HCT116 (cell line): ENCODE data around the gene ZNF592. TPM values are rescaled to one million over a fixed set of nuclear protein-coding genes. Genes with fewer than 3 reads are reported as not detected.
"Not testable (repeated sequence)": the region's sequence is repeated elsewhere in the genome, so short reads cannot be mapped to it uniquely, and the experiment has no call there.

Experiments
- ATAC-seq: fragments of 200-7000 bp; cut with Tn5 transposase; 2 replicates; pipeline ENCODE4 v1.9.1; 2020; ENCODE audit warnings: mild to moderate bottlenecking, moderate library complexity
- BruUV-seq: library from RNA; stranded (reverse); fragments of 400-500 nt; replicated peaks from 2 replicates; lab custom pipeline; 2021; lab: Mats Ljungman, UMichigan
- CTCF ChIA-PET: fragments of 300-600 bp; sonication (Branson Sonifier 250); formaldehyde crosslinking; loops from one replicate; lab custom pipeline; 2021; ENCODE audit warnings: antibody characterized with exemption; lab: Charles Lee
- POLR2A ChIA-PET: fragments of 300-600, 350-600 bp; sonication (Branson Sonifier 250); formaldehyde crosslinking; loops from one replicate; lab custom pipeline; 2021; ENCODE audit warnings: antibody characterized with exemption; lab: Charles Lee
- RAD21 ChIA-PET, 2 experiments: fragments of 300-600 bp; sonication (Branson Sonifier 250); formaldehyde crosslinking; loops; one replicate each; lab custom pipeline; 2023; ENCODE audit warnings: low total read pairs in 2 of 2; ENCODE audit not compliant: uncharacterized antibody in 2 of 2, unreplicated experiment in 2 of 2, low non-redundant PET in 1 of 2; lab: Charles Lee
- DNase-seq: peaks from one replicate; pipeline ENCODE4 v3.0.0-alpha.2; 2010; ENCODE audit warnings: low read depth, low spot score
- H2AFZ ChIP-seq: fragments of 200-600 bp; shearing (Covaris generic), sonication (generic); 2 replicates; pipeline ENCODE4 v1.6.1; 2017; ENCODE audit warnings: low read depth, mixed run types, mixed read lengths, antibody characterized with exemption, low read length; ENCODE audit not compliant: poor library complexity, severe bottlenecking
- H3K27ac ChIP-seq: 2 replicates; pipeline ENCODE4 v1.5.1; 2012; ENCODE audit warnings: low read depth, low read length
- H3K27me3 ChIP-seq: fragments of 200-600 bp; sonication (generic); 2 replicates; pipeline ENCODE4 v1.6.1; 2016; ENCODE audit warnings: mixed run types, low read length, mixed read lengths; ENCODE audit not compliant: insufficient read depth
- H3K36me3 ChIP-seq, 2 experiments: fragments of 200-500 bp in 1 of 2; fragments of 200-600 bp in 1 of 2; sonication (Bioruptor generic) in 1 of 2; sonication (generic) in 1 of 2; 2 replicates each; pipeline versions ENCODE4 v1.5.1 to v1.6.1; 2014 to 2016; ENCODE audit warnings: low read length in 2 of 2, inconsistent platforms in 1 of 2, mixed read lengths in 1 of 2, mixed run types in 1 of 2; ENCODE audit not compliant: insufficient read depth in 2 of 2, control insufficient read depth in 1 of 2
- H3K4me1 ChIP-seq, 2 experiments: fragments of 200-600 bp in 1 of 2; sonication (generic) in 1 of 2; 2 replicates each; pipeline versions ENCODE4 v1.5.1 to v1.6.1; 2012 to 2017; ENCODE audit warnings: low read length in 2 of 2, inconsistent platforms in 1 of 2, mild to moderate bottlenecking in 1 of 2, mixed read lengths in 1 of 2, mixed run types in 1 of 2, moderate library complexity in 1 of 2; ENCODE audit not compliant: insufficient read depth in 2 of 2, control insufficient read depth in 1 of 2
- H3K4me2 ChIP-seq: fragments of 200-600 bp; sonication (generic); 2 replicates; pipeline ENCODE4 v1.6.1; 2017; ENCODE audit warnings: mixed run types, low read length, mixed read lengths
- H3K4me3 ChIP-seq, 2 experiments: fragments of 200-600 bp in 1 of 2; sonication (generic) in 1 of 2; replicated peaks in 1 of 2; 2 replicates each; pipeline ENCODE4 v1.5.1; 2011 to 2016; ENCODE audit warnings: low read length in 2 of 2, control low read depth in 1 of 2, low read depth in 1 of 2, mild to moderate bottlenecking in 1 of 2, mixed read lengths in 1 of 2, mixed run types in 1 of 2
- H3K79me2 ChIP-seq: fragments of 200-600 bp; sonication (generic); 2 replicates; pipeline ENCODE4 v1.6.1; 2017; ENCODE audit warnings: mild to moderate bottlenecking, mixed run types, low read length, moderate library complexity, mixed read lengths; ENCODE audit not compliant: insufficient read depth
- H3K9ac ChIP-seq: fragments of 200-600 bp; sonication (generic); 2 replicates; pipeline ENCODE4 v1.6.1; 2016; ENCODE audit warnings: low read length, mixed read lengths
- H3K9me2 ChIP-seq: fragments of 200-600 bp; sonication (generic), shearing (Covaris generic); 2 replicates; pipeline ENCODE4 v1.6.1; 2017; ENCODE audit warnings: mixed run types, mild to moderate bottlenecking, moderate library complexity; ENCODE audit not compliant: insufficient read depth
- H3K9me3 ChIP-seq, 2 experiments: fragments of 200-500 bp in 1 of 2; fragments of 200-600 bp in 1 of 2; sonication (Bioruptor generic) in 1 of 2; sonication (generic) in 1 of 2; 2 replicates each; pipeline ENCODE4 v1.6.1; 2014 to 2017; ENCODE audit warnings: low read length in 2 of 2, mixed read lengths in 2 of 2, inconsistent platforms in 1 of 2, low read depth in 1 of 2, mild to moderate bottlenecking in 1 of 2, mixed run types in 1 of 2, moderate library complexity in 1 of 2; ENCODE audit not compliant: control insufficient read depth in 1 of 2, insufficient read depth in 1 of 2
- H4K20me1 ChIP-seq: fragments of 200-600 bp; sonication (generic), shearing (Covaris generic); 2 replicates; pipeline ENCODE4 v1.6.1; 2017; ENCODE audit warnings: mixed run types, mild to moderate bottlenecking, moderate library complexity; ENCODE audit not compliant: insufficient read depth
- CBX3 ChIP-seq: IDR thresholded peaks from 2 replicates; pipeline ENCODE4 v1.6.1; 2012; ENCODE audit warnings: low read depth
- CTCF ChIP-seq, 3 experiments: fragments of 200-600 bp in 1 of 3; sonication (generic) in 1 of 3; IDR thresholded peaks in 2 of 3; conservative IDR thresholded peaks in 1 of 3; 2 replicates each; pipeline ENCODE4 v1.5.1; 2012 to 2017; ENCODE audit warnings: low read depth in 2 of 3, low read length in 2 of 3, antibody characterized with exemption in 1 of 3, borderline replicate concordance in 1 of 3, control low read depth in 1 of 3, mild to moderate bottlenecking in 1 of 3, mixed read lengths in 1 of 3, mixed run types in 1 of 3, moderate library complexity in 1 of 3; ENCODE audit not compliant: insufficient read depth in 1 of 3
- ELF1 ChIP-seq: IDR thresholded peaks from 2 replicates; pipeline ENCODE4 v1.6.1; 2012; ENCODE audit warnings: low read depth, borderline replicate concordance
- JUND ChIP-seq: IDR thresholded peaks from 2 replicates; pipeline ENCODE4 v1.6.1; 2012
- MAX ChIP-seq: IDR thresholded peaks from 2 replicates; pipeline ENCODE4 v1.6.1; 2012
- POLR2AphosphoS5 ChIP-seq: IDR thresholded peaks from 2 replicates; pipeline ENCODE4 v1.6.1; 2011; ENCODE audit warnings: mild to moderate bottlenecking, low read depth, low read length, moderate library complexity
- RAD21 ChIP-seq: IDR thresholded peaks from 2 replicates; pipeline ENCODE4 v1.6.1; 2012; ENCODE audit warnings: low read depth, mild to moderate bottlenecking
- SP1 ChIP-seq: IDR thresholded peaks from 2 replicates; pipeline ENCODE4 v1.6.1; 2012; ENCODE audit warnings: low read depth
- intact Hi-C: fragments of 100-400 bp; cut with micrococcal nuclease; formaldehyde crosslinking; loops from 2 replicates; pipeline ENCODE4 v1.10.0; 2022
- total RNA-seq: library from RNA; stranded (reverse); gene quantifications from one replicate; pipeline ENCODE4 v1.2.1, GENCODE V29; 2021; ENCODE audit not compliant: unreplicated experiment
- TF ChIP-seq, protein P1 (sequence below): IDR thresholded peaks from 2 replicates; pipeline ENCODE4 v1.6.1; 2012; ENCODE audit warnings: low read depth

Gene ZNF592
- total RNA-seq, 1 experiment from 2014 or later = 26.4 TPM

- H3K36me3 ChIP-seq, BruUV-seq, POLR2A ChIA-PET, H4K20me1 ChIP-seq, H3K79me2 ChIP-seq, H3K4me3 ChIP-seq, H3K9ac ChIP-seq, H3K27me3 ChIP-seq, H3K27ac ChIP-seq, H3K4me2 ChIP-seq, H3K9me2 ChIP-seq: not testable (repeated sequence)
- peak; percentile 69 to 84 (median 69); a peak in 5 of 6 replicates for TF ChIP-seq CTCF (IDR thresholded peaks at IDR 0.05 in 2 of 3, conservative IDR thresholded peaks at IDR 0.05 in 1 of 3; ENCODE audit: borderline replicate concordance in 1 of 3, insufficient read depth in 1 of 3, low read depth in 2 of 3, low read length in 2 of 3)
- TF ChIP-seq CBX3 = peak; percentile 61
- peak; percentile 84 for TF ChIP-seq RAD21
- TF ChIP-seq MAX = 0 out of 2 replicates have a peak, but pooled peaks have one; percentile 16
- Histone ChIP-seq H3K4me1 (peaks cover 8 to 11% of the 10 kb centered on the region in 2 experiments), H2AFZ (peak overlapping the region; percentile 2), H3K9me3 (peaks cover 0 to 19% of the 10 kb centered on the region in 2 experiments; a peak in 2 of 4 replicates)
- peak; percentile 91 for ATAC-seq
- intact Hi-C loops = loop anchor here (2.0 to 10.0 kb wide), 3 partner anchors 33 to 199 kb away; no protein-coding TSS in a partner anchor
- ChIA-PET RAD21 (interaction anchor here in 1 of 2 experiments (1.0 kb wide), 1 partner anchor 84 kb away, joined by 3 read pairs; no protein-coding TSS in a partner anchor), CTCF (interaction anchor here (1.0 to 2.1 kb wide), 2 partner anchors 33 to 83 kb away, joined by 4 to 9 read pairs; no protein-coding TSS in a partner anchor)
- DNase-seq = peak; percentile 76
Observed at GRCh38 chr15:84845631-84846030, 97.2 kb downstream of the ZNF592 start.

DNA sequence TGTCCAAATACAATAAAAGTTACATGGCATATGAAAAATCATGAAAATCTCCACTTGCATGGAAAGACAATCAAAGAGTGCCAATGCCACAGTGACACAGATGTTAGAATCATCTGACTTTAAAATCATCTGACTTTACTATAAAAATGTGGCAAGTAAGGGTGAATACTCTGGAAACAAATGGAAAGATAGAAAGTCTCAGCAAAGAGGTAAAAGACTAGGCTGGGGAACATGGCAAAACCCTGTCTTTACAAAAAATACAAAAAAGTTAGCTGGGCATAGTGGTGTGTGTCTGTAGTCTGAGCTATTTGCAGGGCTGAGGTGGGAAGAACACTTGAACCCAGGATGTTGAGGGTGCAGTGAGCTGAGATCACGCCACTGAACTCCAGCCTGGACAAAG, 97.9 kb downstream of the ZNF592 start:
- ChIA-PET CTCF (interaction anchor here (2.1 kb wide), 1 partner anchor 32 kb away, joined by 9 read pairs; no protein-coding TSS in a partner anchor), POLR2A (no interaction called here), RAD21 (no interaction called here)
- H3K27ac ChIP-seq = no peak overlapping the region
- no peak overlapping the region for H3K4me2 ChIP-seq
- TF ChIP-seq SP1 (no peak), POLR2AphosphoS5 (no peak), JUND (no peak), ELF1 (no peak)
- TF ChIP-seq, protein P1, sequence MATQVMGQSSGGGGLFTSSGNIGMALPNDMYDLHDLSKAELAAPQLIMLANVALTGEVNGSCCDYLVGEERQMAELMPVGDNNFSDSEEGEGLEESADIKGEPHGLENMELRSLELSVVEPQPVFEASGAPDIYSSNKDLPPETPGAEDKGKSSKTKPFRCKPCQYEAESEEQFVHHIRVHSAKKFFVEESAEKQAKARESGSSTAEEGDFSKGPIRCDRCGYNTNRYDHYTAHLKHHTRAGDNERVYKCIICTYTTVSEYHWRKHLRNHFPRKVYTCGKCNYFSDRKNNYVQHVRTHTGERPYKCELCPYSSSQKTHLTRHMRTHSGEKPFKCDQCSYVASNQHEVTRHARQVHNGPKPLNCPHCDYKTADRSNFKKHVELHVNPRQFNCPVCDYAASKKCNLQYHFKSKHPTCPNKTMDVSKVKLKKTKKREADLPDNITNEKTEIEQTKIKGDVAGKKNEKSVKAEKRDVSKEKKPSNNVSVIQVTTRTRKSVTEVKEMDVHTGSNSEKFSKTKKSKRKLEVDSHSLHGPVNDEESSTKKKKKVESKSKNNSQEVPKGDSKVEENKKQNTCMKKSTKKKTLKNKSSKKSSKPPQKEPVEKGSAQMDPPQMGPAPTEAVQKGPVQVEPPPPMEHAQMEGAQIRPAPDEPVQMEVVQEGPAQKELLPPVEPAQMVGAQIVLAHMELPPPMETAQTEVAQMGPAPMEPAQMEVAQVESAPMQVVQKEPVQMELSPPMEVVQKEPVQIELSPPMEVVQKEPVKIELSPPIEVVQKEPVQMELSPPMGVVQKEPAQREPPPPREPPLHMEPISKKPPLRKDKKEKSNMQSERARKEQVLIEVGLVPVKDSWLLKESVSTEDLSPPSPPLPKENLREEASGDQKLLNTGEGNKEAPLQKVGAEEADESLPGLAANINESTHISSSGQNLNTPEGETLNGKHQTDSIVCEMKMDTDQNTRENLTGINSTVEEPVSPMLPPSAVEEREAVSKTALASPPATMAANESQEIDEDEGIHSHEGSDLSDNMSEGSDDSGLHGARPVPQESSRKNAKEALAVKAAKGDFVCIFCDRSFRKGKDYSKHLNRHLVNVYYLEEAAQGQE = no peak
- H3K9me3 ChIP-seq = peaks cover 0 to 19% of the 10 kb centered on the region in 2 experiments; a peak in 2 of 4 replicates
- ATAC-seq (no peak), DNase-seq (no peak)
- intact Hi-C loops = loop anchor here (10.0 kb wide), 1 partner anchor 199 kb away; no protein-coding TSS in a partner anchor
- H3K9me2 ChIP-seq = no peaks in the 10 kb centered on the region
- no peaks in the 10 kb centered on the region for H3K27me3 ChIP-seq
- H3K4me1 ChIP-seq = peaks cover 2 to 5% of the 10 kb centered on the region in 2 experiments; a peak in 3 of 4 replicates
- no TSS peak for BruUV-seq
- H2AFZ ChIP-seq = no peak overlapping the region
- no peaks in the 10 kb centered on the region for H3K36me3 ChIP-seq
- no peaks in the 10 kb centered on the region for H3K79me2 ChIP-seq
- H4K20me1 ChIP-seq = no peaks in the 10 kb centered on the region
- no peak overlapping the region for H3K9ac ChIP-seq
- no peak overlapping the region for H3K4me3 ChIP-seq
